Measurements from ENCODE around the gene STK38. TPM values are rescaled to one million over a fixed set of nuclear protein-coding genes. Genes with fewer than 3 reads are reported as not detected.

The STK38 gene
- total RNA-seq, 1 experiment from 2014 or later: 27.5 TPM

DNA sequence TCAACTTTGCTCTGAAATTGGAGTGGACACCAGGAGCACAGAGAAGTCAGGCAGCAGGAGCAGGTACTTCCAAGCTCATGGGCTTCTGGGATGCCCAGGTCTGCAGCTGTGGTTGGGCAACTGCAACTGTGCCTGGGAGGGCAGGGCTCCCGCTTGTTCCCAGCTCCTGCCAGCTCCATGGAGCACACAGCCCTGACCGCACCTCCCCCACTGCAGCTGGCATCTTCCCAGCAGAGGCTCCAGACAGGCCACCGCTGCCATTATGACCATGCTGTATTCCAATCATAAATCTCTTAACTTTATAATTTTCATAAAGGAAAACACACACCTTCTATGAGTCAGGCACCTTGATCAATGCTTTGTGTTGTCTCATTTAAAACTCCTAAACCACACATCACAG lies 36.9 kb downstream of the STK38 start:
- no peak overlapping the region for H3K27ac Mint-ChIP-seq (ENCODE audit: unreplicated experiment)
- CTCF ChIA-PET: interaction anchor here (0.6 kb wide), 1 partner anchor 16 kb away, joined by 3 read pairs; no protein-coding TSS in a partner anchor
- H3K9me3 Mint-ChIP-seq (ENCODE audit: unreplicated experiment): no peaks in the 10 kb centered on the region

DNA sequence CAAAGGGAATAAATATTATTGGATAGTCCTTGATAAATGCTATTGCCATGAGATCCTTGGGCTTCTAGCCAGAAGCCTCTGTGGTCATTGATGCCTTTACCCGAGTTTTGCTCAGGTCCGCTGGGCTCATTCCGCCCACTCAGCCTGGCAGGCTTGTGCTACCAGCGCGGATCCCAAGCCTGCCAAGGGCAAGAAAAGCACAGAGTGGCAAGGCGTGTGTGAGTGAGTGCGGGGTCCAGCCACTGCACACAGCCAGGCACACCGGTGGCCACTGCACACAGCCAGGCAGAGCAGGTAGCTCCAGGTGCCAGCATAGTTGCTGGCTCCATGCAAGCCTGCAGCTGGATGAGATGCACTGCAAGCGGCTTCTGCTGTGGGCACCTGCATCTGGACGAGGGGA lies 38.7 kb downstream of the STK38 start:
- H3K36me3 ChIP-seq (ENCODE audit: control insufficient read depth, insufficient read depth, low read length): peaks cover 10% of the 10 kb centered on the region
- no peaks in the 10 kb centered on the region for H3K9me3 Mint-ChIP-seq (ENCODE audit: unreplicated experiment)
- CTCF ChIA-PET: no interaction called here
- peaks cover 49% of the 10 kb centered on the region for H3K36me3 Mint-ChIP-seq (ENCODE audit: insufficient read depth, unreplicated experiment)
- H3K9me3 ChIP-seq: 0 out of 2 replicates have a peak, but pooled peaks cover 9% of the 10 kb centered on the region
- intact Hi-C loops (cut with micrococcal nuclease; ENCODE audit: unreplicated experiment): no loop called here
- BruUV-seq (replicated peaks): no TSS peak
- no peak for DNase-seq
- no peak overlapping the region for H3K27ac Mint-ChIP-seq (ENCODE audit: unreplicated experiment)
- H3K4me3 Mint-ChIP-seq (ENCODE audit: unreplicated experiment): no peak overlapping the region
- H3K4me3 ChIP-seq (ENCODE audit: low read depth, low read length): no peak overlapping the region
- TF ChIP-seq, protein P1, sequence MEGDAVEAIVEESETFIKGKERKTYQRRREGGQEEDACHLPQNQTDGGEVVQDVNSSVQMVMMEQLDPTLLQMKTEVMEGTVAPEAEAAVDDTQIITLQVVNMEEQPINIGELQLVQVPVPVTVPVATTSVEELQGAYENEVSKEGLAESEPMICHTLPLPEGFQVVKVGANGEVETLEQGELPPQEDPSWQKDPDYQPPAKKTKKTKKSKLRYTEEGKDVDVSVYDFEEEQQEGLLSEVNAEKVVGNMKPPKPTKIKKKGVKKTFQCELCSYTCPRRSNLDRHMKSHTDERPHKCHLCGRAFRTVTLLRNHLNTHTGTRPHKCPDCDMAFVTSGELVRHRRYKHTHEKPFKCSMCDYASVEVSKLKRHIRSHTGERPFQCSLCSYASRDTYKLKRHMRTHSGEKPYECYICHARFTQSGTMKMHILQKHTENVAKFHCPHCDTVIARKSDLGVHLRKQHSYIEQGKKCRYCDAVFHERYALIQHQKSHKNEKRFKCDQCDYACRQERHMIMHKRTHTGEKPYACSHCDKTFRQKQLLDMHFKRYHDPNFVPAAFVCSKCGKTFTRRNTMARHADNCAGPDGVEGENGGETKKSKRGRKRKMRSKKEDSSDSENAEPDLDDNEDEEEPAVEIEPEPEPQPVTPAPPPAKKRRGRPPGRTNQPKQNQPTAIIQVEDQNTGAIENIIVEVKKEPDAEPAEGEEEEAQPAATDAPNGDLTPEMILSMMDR (IDR thresholded peaks at IDR 0.05; ENCODE audit: insufficient read depth in 1 of 2, low read depth in 1 of 2, low read length in 1 of 2, severe bottlenecking in 1 of 2, unreplicated experiment in 1 of 2): no peak
- POLR2A ChIA-PET: no interaction called here
- no peaks in the 10 kb centered on the region for H3K27me3 ChIP-seq (replicated peaks; ENCODE audit: control insufficient read depth, insufficient read depth, low read length)
- H3K4me1 Mint-ChIP-seq (ENCODE audit: low read depth, unreplicated experiment): peaks cover 17% of the 10 kb centered on the region
- peaks cover 37% of the 10 kb centered on the region for H3K4me1 ChIP-seq
- no peaks in the 10 kb centered on the region for H3K27me3 Mint-ChIP-seq (ENCODE audit: insufficient read depth, unreplicated experiment)

More for the DNA sequence above, 36.9 kb downstream of the STK38 start:
- peaks cover 61% of the 10 kb centered on the region for H3K36me3 Mint-ChIP-seq (ENCODE audit: insufficient read depth, unreplicated experiment)
- DNase-seq: no peak
- intact Hi-C loops (cut with micrococcal nuclease; ENCODE audit: unreplicated experiment): no loop called here
- H3K27me3 ChIP-seq (replicated peaks; ENCODE audit: control insufficient read depth, insufficient read depth, low read length): no peaks in the 10 kb centered on the region
- BruUV-seq (replicated peaks): no TSS peak
- 0 out of 2 replicates have a peak, but pooled peaks cover 9% of the 10 kb centered on the region for H3K9me3 ChIP-seq
- POLR2A ChIA-PET: no interaction called here
- no peaks in the 10 kb centered on the region for H3K27me3 Mint-ChIP-seq (ENCODE audit: insufficient read depth, unreplicated experiment)
- H3K4me3 ChIP-seq (ENCODE audit: low read depth, low read length): no peak overlapping the region
- peaks cover 44% of the 10 kb centered on the region for H3K4me1 ChIP-seq
- TF ChIP-seq, protein P1 (IDR thresholded peaks at IDR 0.05; ENCODE audit: insufficient read depth in 1 of 2, low read depth in 1 of 2, low read length in 1 of 2, severe bottlenecking in 1 of 2, unreplicated experiment in 1 of 2): no peak
- H3K36me3 ChIP-seq (ENCODE audit: control insufficient read depth, insufficient read depth, low read length): peaks cover 10% of the 10 kb centered on the region
- H3K4me1 Mint-ChIP-seq (ENCODE audit: low read depth, unreplicated experiment): peaks cover 17% of the 10 kb centered on the region
- H3K4me3 Mint-ChIP-seq (ENCODE audit: unreplicated experiment): no peak overlapping the region

DNA sequence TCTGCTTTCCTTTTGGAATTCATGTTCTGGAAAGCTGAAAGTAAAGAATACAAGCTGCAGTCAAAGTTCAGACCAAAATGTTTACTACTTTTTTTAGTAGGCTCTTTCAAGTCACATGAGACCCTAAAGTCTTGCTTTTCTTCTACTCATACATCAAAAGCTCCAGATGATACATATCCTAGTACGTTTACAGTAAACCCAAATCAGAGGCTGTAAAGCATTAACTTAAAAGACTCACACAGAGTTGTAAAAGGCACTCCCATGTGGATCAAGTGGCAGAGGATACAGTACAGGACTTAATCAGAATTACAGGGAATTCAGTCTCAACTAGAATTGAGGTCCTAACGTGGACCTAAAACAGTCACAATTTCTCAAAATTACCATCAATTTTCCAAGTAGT lies 40.7 kb downstream of the STK38 start:
- ChIA-PET POLR2A (no interaction called here), CTCF (no interaction called here)
- Histone ChIP-seq H3K4me3 (ENCODE audit: low read depth, low read length) (no peak overlapping the region), H3K4me1 (peaks cover 44% of the 10 kb centered on the region), H3K36me3 (ENCODE audit: control insufficient read depth, insufficient read depth, low read length) (peaks cover 8% of the 10 kb centered on the region), H3K9me3 (0 out of 2 replicates have a peak, but pooled peaks cover 9% of the 10 kb centered on the region), H3K27me3 (replicated peaks; ENCODE audit: control insufficient read depth, insufficient read depth, low read length) (no peaks in the 10 kb centered on the region)
- H3K27ac Mint-ChIP-seq (ENCODE audit: unreplicated experiment): no peak overlapping the region
- H3K36me3 Mint-ChIP-seq (ENCODE audit: insufficient read depth, unreplicated experiment): peaks cover 31% of the 10 kb centered on the region
- no peaks in the 10 kb centered on the region for H3K9me3 Mint-ChIP-seq (ENCODE audit: unreplicated experiment)
- H3K4me3 Mint-ChIP-seq (ENCODE audit: unreplicated experiment): no peak overlapping the region
- intact Hi-C loops (cut with micrococcal nuclease; ENCODE audit: unreplicated experiment): no loop called here
- TF ChIP-seq, protein P1 (IDR thresholded peaks at IDR 0.05; ENCODE audit: insufficient read depth in 1 of 2, low read depth in 1 of 2, low read length in 1 of 2, severe bottlenecking in 1 of 2, unreplicated experiment in 1 of 2): no peak
- no TSS peak for BruUV-seq (replicated peaks)
- no peak for DNase-seq
- no peaks in the 10 kb centered on the region for H3K27me3 Mint-ChIP-seq (ENCODE audit: insufficient read depth, unreplicated experiment)
- H3K4me1 Mint-ChIP-seq (ENCODE audit: low read depth, unreplicated experiment): peaks cover 17% of the 10 kb centered on the region

Measured in Caco-2 (cell line).